GM10248 (cell line): ENCODE data around the gene ATP2A1.

Experiments
- CTCF ChIA-PET: fragments of 300-600 bp; sonication (Branson Sonifier 250); formaldehyde crosslinking; extraction: SDS; loops from one replicate; lab custom pipeline; 2021; ENCODE audit warnings: antibody characterized with exemption; lab: Yijun Ruan, JAX
- POLR2A ChIA-PET: fragments of 350-650 bp; sonication (Branson Sonifier 250); formaldehyde crosslinking; extraction: SDS; loops from one replicate; lab custom pipeline; 2020; ENCODE audit warnings: antibody characterized with exemption; lab: Yijun Ruan, JAX
- DNase-seq: peaks from one replicate; pipeline ENCODE4 v3.0.0; 2012; ENCODE audit errors: extremely low spot score
- CTCF ChIP-seq: IDR thresholded peaks from 2 replicates; pipeline ENCODE4 v1.5.1; 2012; ENCODE audit warnings: mild to moderate bottlenecking, low read depth; ENCODE audit errors: extremely low read depth, missing control alignments, control extremely low read depth

ATP2A1 gene

GRCh38 chr16:28835864-28836760 is 42.2 kb upstream of the ATP2A1 start:
- ChIA-PET CTCF (interaction anchor here (0.9 to 1.4 kb wide), 3 partner anchors 9 to 109 kb away, joined by 3 to 4 read pairs (median 4); no protein-coding TSS in a partner anchor), POLR2A (interaction anchor here (0.6 to 2.3 kb wide), 5 partner anchors 9 to 1142 kb away, joined by 3 to 6 read pairs (median 3); partner anchors contain the start of genes ATXN2L and TUFM)

DNA sequence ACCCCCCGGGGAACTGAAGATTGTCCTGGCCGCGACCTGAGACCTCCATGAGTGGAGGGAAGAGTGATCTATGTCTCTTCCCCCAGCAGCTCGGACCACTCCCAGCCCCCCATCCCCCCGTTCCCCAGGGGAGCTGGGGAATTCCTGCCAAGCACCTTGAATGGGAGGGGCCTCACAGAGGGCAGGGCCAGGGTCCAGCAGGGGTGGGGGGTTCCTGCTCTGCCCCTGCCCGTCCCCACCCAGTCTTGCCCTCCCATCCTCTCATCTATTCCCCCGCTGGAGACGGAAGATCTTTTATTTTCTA is 41.6 kb upstream of the ATP2A1 start:
- no peak for TF ChIP-seq CTCF
- ChIA-PET POLR2A (interaction anchor here (0.9 to 2.3 kb wide), 4 partner anchors 8 to 14 kb away, joined by 3 to 6 read pairs (median 4); partner anchors contain the start of gene ATXN2L), CTCF (interaction anchor here (0.9 to 1.4 kb wide), 4 partner anchors 9 to 109 kb away, joined by 3 to 5 read pairs (median 4); partner anchors contain the start of gene TUFM)
- DNase-seq: no peak

More at GRCh38 chr16:28835864-28836760, 42.2 kb upstream of the ATP2A1 start:
- no peak for DNase-seq
- no peak for TF ChIP-seq CTCF

DNA sequence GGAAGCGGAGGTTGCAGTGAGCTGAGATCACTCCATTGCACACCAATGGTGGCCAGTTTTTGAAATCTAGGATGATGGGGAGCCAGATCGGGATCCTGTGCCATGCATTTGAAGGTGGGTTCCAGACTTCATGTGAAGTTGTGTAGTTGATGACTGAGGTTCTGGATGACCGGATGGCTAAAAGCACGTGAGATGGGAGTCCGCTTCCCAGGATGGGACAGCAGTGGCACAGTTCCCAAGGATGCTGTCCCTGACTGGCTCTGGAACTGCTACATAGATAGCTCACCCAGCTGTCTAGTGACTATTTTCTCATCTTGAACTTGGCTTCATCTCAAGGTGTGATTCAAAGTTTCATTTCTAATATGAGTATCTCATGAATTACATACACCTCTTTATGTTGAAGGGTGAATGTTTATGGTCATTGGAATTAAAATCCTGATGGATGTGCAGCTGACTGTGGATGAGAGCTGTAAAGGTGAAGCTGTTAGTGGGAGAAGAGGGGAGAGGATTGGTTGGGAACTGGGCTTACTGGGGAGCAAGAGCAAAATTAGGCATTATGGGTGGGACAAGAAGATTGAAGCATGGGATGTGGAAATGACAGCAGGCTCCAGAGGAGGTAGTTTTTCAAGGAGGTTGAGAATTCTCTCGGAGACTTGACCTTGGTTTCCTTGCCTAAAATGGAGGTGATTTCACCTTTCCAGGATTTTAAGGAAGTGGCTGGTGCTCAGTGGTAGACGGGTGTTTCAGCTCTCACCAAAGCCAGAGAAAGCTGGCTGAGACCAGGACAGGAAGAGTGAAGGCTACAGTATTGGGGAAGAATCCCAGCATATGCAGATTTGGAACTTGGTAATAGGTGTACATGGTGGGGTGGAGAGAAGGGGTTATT is 40.4 kb upstream of the ATP2A1 start:
- POLR2A ChIA-PET: interaction anchor here (0.6 to 2.3 kb wide), 5 partner anchors 9 to 420 kb away, joined by 3 to 6 read pairs (median 6); no protein-coding TSS in a partner anchor
- CTCF ChIA-PET: interaction anchor here (1.1 to 2.2 kb wide), 4 partner anchors 8 to 25 kb away, joined by 3 to 5 read pairs (median 4); partner anchors contain the start of genes ATXN2L and TUFM
- no peak for TF ChIP-seq CTCF
- no peak for DNase-seq

DNA sequence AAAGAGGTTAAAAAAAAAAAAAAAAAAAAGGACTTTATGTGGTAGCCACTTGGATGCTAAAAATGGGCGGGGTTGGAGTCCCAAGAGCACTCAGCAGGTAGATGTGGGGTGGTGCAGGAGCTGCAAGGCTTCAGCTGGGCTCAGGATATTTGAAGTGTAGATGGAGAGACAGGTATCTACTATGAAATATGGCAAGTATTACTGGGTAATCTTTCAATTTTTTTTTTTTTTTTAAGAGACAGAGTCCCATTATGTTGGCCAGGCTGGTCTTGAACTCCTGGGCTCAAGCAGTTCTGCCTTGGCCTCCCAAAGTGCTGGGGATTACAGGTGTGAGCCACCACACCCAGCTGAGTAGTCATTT is 39.8 kb upstream of the ATP2A1 start:
- CTCF ChIA-PET: interaction anchor here (1.1 to 2.2 kb wide), 3 partner anchors 9 to 24 kb away, joined by 3 to 4 read pairs (median 4); partner anchors contain the start of gene ATXN2L
- no peak for TF ChIP-seq CTCF

GRCh38 chr16:28839004-28839639 is 39.2 kb upstream of the ATP2A1 start:
- ChIA-PET CTCF (interaction anchor here (1.1 to 2.2 kb wide), 3 partner anchors 8 to 23 kb away, joined by 3 to 4 read pairs (median 4); partner anchors contain the start of gene ATXN2L), POLR2A (interaction anchor here (1.2 to 1.4 kb wide), 2 partner anchors 11 to 12 kb away, joined by 5 to 6 read pairs; no protein-coding TSS in a partner anchor)
- no peak for TF ChIP-seq CTCF
- DNase-seq: no peak

More for the DNA sequence above, 39.8 kb upstream of the ATP2A1 start:
- POLR2A ChIA-PET: interaction anchor here (1.2 to 1.4 kb wide), 2 partner anchors 10 to 11 kb away, joined by 5 to 6 read pairs; no protein-coding TSS in a partner anchor
- no peak for DNase-seq
